HEK293T (cell line): ENCODE measurements around the gene PDIA2.

ENCODE experiments used
- CTCF ChIA-PET: fragments of 350-600 bp; formaldehyde crosslinking; extraction: SDS; loops from one replicate; lab custom pipeline; 2021; ENCODE audit warnings: antibody characterized with exemption, inconsistent platforms; lab: Yijun Ruan, JAX
- POLR2A ChIA-PET: fragments of 350-600 bp; formaldehyde crosslinking; extraction: SDS; loops from one replicate; lab custom pipeline; 2020; ENCODE audit warnings: antibody characterized with exemption, inconsistent platforms; lab: Yijun Ruan, JAX
- DNase-seq: peaks from one replicate; pipeline ENCODE4 v3.0.0; 2012; ENCODE audit warnings: mixed read lengths; ENCODE audit errors: extremely low spot score
- ARNT ChIP-seq: fragments of 450-650 bp; IDR thresholded peaks from 2 replicates; pipeline ENCODE4 v1.6.1; 2017; ENCODE audit warnings: mild to moderate bottlenecking
- BHLHE40 ChIP-seq: fragments of 450-650 bp; IDR thresholded peaks from 2 replicates; pipeline ENCODE4 v1.6.1; 2016; ENCODE audit warnings: mild to moderate bottlenecking, moderate library complexity, borderline replicate concordance
- CTBP1 ChIP-seq: fragments of 450-650 bp; IDR thresholded peaks from 2 replicates; pipeline ENCODE4 v1.6.1; 2016; ENCODE audit warnings: borderline replicate concordance
- ELF4 ChIP-seq: fragments of 450-650 bp; IDR thresholded peaks from 2 replicates; pipeline ENCODE4 v1.6.1; 2017; ENCODE audit warnings: antibody characterized with exemption
- FOXA1 ChIP-seq: fragments of 450-650 bp; IDR thresholded peaks from 2 replicates; pipeline ENCODE4 v1.6.1; 2016; ENCODE audit warnings: mild to moderate bottlenecking
- FOXK2 ChIP-seq: fragments of 450-650 bp; IDR thresholded peaks from 2 replicates; pipeline ENCODE4 v1.6.1; 2016; ENCODE audit warnings: mild to moderate bottlenecking
- FOXM1 ChIP-seq: fragments of 450-650 bp; IDR thresholded peaks from 2 replicates; pipeline ENCODE4 v1.6.1; 2017; ENCODE audit warnings: mild to moderate bottlenecking, borderline replicate concordance
- HDGF ChIP-seq: fragments of 450-650 bp; IDR thresholded peaks from 2 replicates; pipeline ENCODE4 v1.6.1; 2017; ENCODE audit warnings: antibody characterized with exemption, borderline replicate concordance
- L3MBTL2 ChIP-seq: fragments of 450-650 bp; conservative IDR thresholded peaks from 2 replicates; pipeline ENCODE4 v1.6.1; 2016; ENCODE audit warnings: mild to moderate bottlenecking
- LEF1 ChIP-seq: fragments of 450-650 bp; IDR thresholded peaks from 2 replicates; pipeline ENCODE4 v1.6.1; 2017; ENCODE audit warnings: mild to moderate bottlenecking, borderline replicate concordance
- NFRKB ChIP-seq: fragments of 450-650 bp; IDR thresholded peaks from 2 replicates; pipeline ENCODE4 v1.6.1; 2016; ENCODE audit warnings: mild to moderate bottlenecking, moderate library complexity
- PKNOX1 ChIP-seq: fragments of 450-650 bp; IDR thresholded peaks from 2 replicates; pipeline ENCODE4 v1.6.1; 2016
- SP1 ChIP-seq: fragments of 450-650 bp; IDR thresholded peaks from 2 replicates; pipeline ENCODE4 v1.6.1; 2017
- SUZ12 ChIP-seq: fragments of 450-650 bp; IDR thresholded peaks from 2 replicates; pipeline ENCODE4 v1.6.1; 2016; ENCODE audit warnings: mild to moderate bottlenecking
- TARDBP ChIP-seq: fragments of 450-650 bp; IDR thresholded peaks from 2 replicates; pipeline ENCODE4 v1.6.1; 2016
- ZNF384 ChIP-seq: fragments of 450-650 bp; IDR thresholded peaks from 2 replicates; pipeline ENCODE4 v1.6.1; 2016

Gene PDIA2

GRCh38 chr16:245105-245504 is 37.9 kb upstream of the PDIA2 start:
- ChIA-PET POLR2A (interaction anchor here (0.7 kb wide), 1 partner anchor 10 kb away, joined by 4 read pairs; the partner anchor contains the start of gene FAM234A), CTCF (no interaction called here)
- no peak for DNase-seq
- no peak for TF ChIP-seq SP1
- TF ChIP-seq BHLHE40: no peak
- TF ChIP-seq L3MBTL2: no peak
- TF ChIP-seq FOXA1: no peak
- TF ChIP-seq SUZ12: no peak
- no peak for TF ChIP-seq HDGF
- TF ChIP-seq FOXM1: no peak

- ChIA-PET POLR2A (no interaction called here), CTCF (no interaction called here)
- TF ChIP-seq LEF1 (no peak), ELF4 (no peak), FOXM1 (no peak), ZNF384 (no peak), ARNT (no peak), HDGF (no peak), CTBP1 (no peak), SP1 (no peak), FOXA1 (no peak), SUZ12 (no peak), PKNOX1 (no peak), TARDBP (no peak), NFRKB (no peak), L3MBTL2 (no peak), FOXK2 (no peak), BHLHE40 (no peak)
- DNase-seq: no peak
Observed at GRCh38 chr16:247027-247426, 35.9 kb upstream of the PDIA2 start.

- ChIA-PET POLR2A (no interaction called here), CTCF (no interaction called here)
- TF ChIP-seq LEF1 (no peak), ELF4 (no peak), FOXA1 (no peak), PKNOX1 (no peak), FOXK2 (no peak), L3MBTL2 (no peak), CTBP1 (no peak), FOXM1 (no peak), HDGF (no peak), SP1 (no peak), ARNT (no peak), SUZ12 (no peak), TARDBP (no peak), NFRKB (no peak), ZNF384 (no peak), BHLHE40 (no peak)
- DNase-seq: no peak
Observed at GRCh38 chr16:249431-249830, 33.5 kb upstream of the PDIA2 start.

- CTCF ChIA-PET: no interaction called here
- no peak for TF ChIP-seq BHLHE40
- no peak for TF ChIP-seq ELF4
- POLR2A ChIA-PET: interaction anchor here (2.4 kb wide), 1 partner anchor 18 kb away, joined by 6 read pairs; the partner anchor contains the start of gene FAM234A
- no peak for DNase-seq
Observed at GRCh38 chr16:252366-253337, 30.3 kb upstream of the PDIA2 start.

- CTCF ChIA-PET: no interaction called here
- no peak for DNase-seq
- no peak for TF ChIP-seq ELF4
- no peak for TF ChIP-seq FOXM1
- TF ChIP-seq FOXA1: no peak
- no peak for TF ChIP-seq SP1
- TF ChIP-seq BHLHE40: no peak
- no peak for TF ChIP-seq LEF1
- no peak for TF ChIP-seq ZNF384
- TF ChIP-seq FOXK2: no peak
- no peak for TF ChIP-seq CTBP1
- TF ChIP-seq NFRKB: no peak
- no peak for TF ChIP-seq PKNOX1
- no peak for TF ChIP-seq HDGF
- TF ChIP-seq L3MBTL2: no peak
- TF ChIP-seq TARDBP: no peak
- no peak for TF ChIP-seq SUZ12
- no peak for TF ChIP-seq ARNT
- POLR2A ChIA-PET: interaction anchor here (2.4 kb wide), 1 partner anchor 19 kb away, joined by 6 read pairs; the partner anchor contains the start of gene FAM234A
Observed at GRCh38 chr16:253833-254232, 29.1 kb upstream of the PDIA2 start.

- no peak for TF ChIP-seq BHLHE40
- no peak for TF ChIP-seq FOXK2
- no peak for TF ChIP-seq CTBP1
- no peak for DNase-seq
- CTCF ChIA-PET: no interaction called here
- POLR2A ChIA-PET: interaction anchor here (2.4 kb wide), 1 partner anchor 19 kb away, joined by 6 read pairs; the partner anchor contains the start of gene FAM234A
Observed at GRCh38 chr16:254461-254860, 28.5 kb upstream of the PDIA2 start.
